SH-SY5Y (cell line): ENCODE results near the gene HOXA7.

ENCODE experiments used
- GATA2 ChIP-seq: IDR thresholded peaks from 2 replicates; pipeline ENCODE4 v1.6.1; 2011; ENCODE audit warnings: mild to moderate bottlenecking, low read depth, low read length
- GATA3 ChIP-seq: IDR thresholded peaks from 2 replicates; pipeline ENCODE4 v1.6.1; 2011; ENCODE audit warnings: low read depth, mild to moderate bottlenecking, low read length, moderate library complexity

- TF ChIP-seq GATA2 (no peak), GATA3 (no peak)
Observed at GRCh38 chr7:27203964-27204594, 47.6 kb upstream of the HOXA7 start.
